BJ (cell line): ENCODE data around the gene WDR59. TPM values are rescaled to one million over a fixed set of nuclear protein-coding genes. Genes with fewer than 3 reads are reported as not detected.

Experiments
- CTCF ChIA-PET: fragments of 350-600 bp; formaldehyde crosslinking; extraction: SDS; loops from one replicate; lab custom pipeline; 2021; ENCODE audit warnings: antibody characterized with exemption, inconsistent platforms; lab: Yijun Ruan, JAX
- POLR2A ChIA-PET: fragments of 300-600 bp; sonication (Branson Sonifier 250); formaldehyde crosslinking; extraction: SDS; loops from one replicate; lab custom pipeline; 2021; ENCODE audit warnings: antibody characterized with exemption; lab: Charles Lee
- DNase-seq: peaks from one replicate; pipeline ENCODE4 v3.0.0-alpha.2; 2011; ENCODE audit warnings: low read depth
- H3K27me3 ChIP-seq: 2 replicates; pipeline ENCODE4 v1.6.0; 2011; ENCODE audit warnings: low read length; ENCODE audit not compliant: control insufficient read depth, insufficient read depth
- H3K36me3 ChIP-seq: 2 replicates; pipeline ENCODE4 v1.5.1; 2011; ENCODE audit warnings: low read length; ENCODE audit not compliant: control insufficient read depth, insufficient read depth
- H3K4me3 ChIP-seq: 2 replicates; pipeline ENCODE4 v1.5.1; 2011; ENCODE audit warnings: low read depth, mild to moderate bottlenecking, control low read depth, low read length
- CTCF ChIP-seq: IDR thresholded peaks from 2 replicates; pipeline ENCODE4 v1.5.1; 2011; ENCODE audit warnings: low read depth, mild to moderate bottlenecking, control low read depth, inconsistent platforms, low read length, moderate library complexity; ENCODE audit not compliant: insufficient read depth
- polyA plus RNA-seq: library from polyadenylated mRNA; depleted of rRNA; stranded (reverse); fragments of >200 nt; gene quantifications from 2 replicates; pipeline ENCODE4 v1.2.3, GENCODE V29; 2011

WDR59 gene
- polyA plus RNA-seq, 1 experiment, result 47.5 TPM

- ChIA-PET CTCF (interaction anchor here (1.2 to 1.9 kb wide), 2 partner anchors 106 to 107 kb away, joined by 3 to 8 read pairs; no protein-coding TSS in a partner anchor), POLR2A (no interaction called here)
- no peaks in the 10 kb centered on the region for H3K27me3 ChIP-seq
- no peak for TF ChIP-seq CTCF
- no peak for DNase-seq
- no peaks in the 10 kb centered on the region for H3K36me3 ChIP-seq
- H3K4me3 ChIP-seq, result no peak overlapping the region
Observed at GRCh38 chr16:75004460-75004859, 19.5 kb upstream of the WDR59 start.

GRCh38 chr16:75003931-75004330 lies 19.0 kb upstream of the WDR59 start:
- Histone ChIP-seq H3K36me3 (no peaks in the 10 kb centered on the region), H3K27me3 (no peaks in the 10 kb centered on the region), H3K4me3 (no peak overlapping the region)
- POLR2A ChIA-PET, result no interaction called here
- no peak for DNase-seq
- CTCF ChIA-PET, result interaction anchor here (1.6 to 3.4 kb wide), 3 partner anchors 105 to 107 kb away, joined by 3 to 26 read pairs (median 8); no protein-coding TSS in a partner anchor
- no peak for TF ChIP-seq CTCF

GRCh38 chr16:75002474-75002873 lies 17.6 kb upstream of the WDR59 start:
- POLR2A ChIA-PET, result no interaction called here
- Histone ChIP-seq H3K27me3 (no peaks in the 10 kb centered on the region), H3K36me3 (no peaks in the 10 kb centered on the region), H3K4me3 (no peak overlapping the region)
- DNase-seq, result no peak
- CTCF ChIA-PET, result interaction anchor here (0.9 to 3.4 kb wide), 4 partner anchors 10 to 108 kb away, joined by 3 to 26 read pairs (median 4); no protein-coding TSS in a partner anchor
- no peak for TF ChIP-seq CTCF

- ChIA-PET CTCF (interaction anchor here (3.4 kb wide), 1 partner anchor 110 kb away, joined by 26 read pairs; no protein-coding TSS in a partner anchor), POLR2A (interaction anchor here (0.6 kb wide), 1 partner anchor 8 kb away, joined by 3 read pairs; no protein-coding TSS in a partner anchor)
- DNase-seq, result no peak
- no peak for TF ChIP-seq CTCF
- H3K27me3 ChIP-seq, result no peaks in the 10 kb centered on the region
- peak overlapping the region; percentile 72 for H3K4me3 ChIP-seq
- no peaks in the 10 kb centered on the region for H3K36me3 ChIP-seq
Observed at GRCh38 chr16:75000481-75001081, 15.7 kb upstream of the WDR59 start.

- no peak for DNase-seq
- H3K4me3 ChIP-seq, result peak overlapping the region; percentile 72
- ChIA-PET CTCF (interaction anchor here (1.2 to 9.0 kb wide), 6 partner anchors 12 to 119 kb away, joined by 3 to 199 read pairs (median 13); partner anchors contain the start of gene WDR59), POLR2A (no interaction called here)
- no peaks in the 10 kb centered on the region for H3K36me3 ChIP-seq
- TF ChIP-seq CTCF, result no peak
- H3K27me3 ChIP-seq, result no peaks in the 10 kb centered on the region
Observed at GRCh38 chr16:74999609-75000480, 14.9 kb upstream of the WDR59 start.
